HCT116 (cell line): ENCODE measurements around the gene KRTAP3-3. TPM values are rescaled to one million over a fixed set of nuclear protein-coding genes. Genes with fewer than 3 reads are reported as not detected.

ENCODE experiments used
- ATAC-seq: fragments of 200-7000 bp; cut with Tn5 transposase; 2 replicates; pipeline ENCODE4 v1.9.1; 2020; ENCODE audit warnings: mild to moderate bottlenecking, moderate library complexity
- BruUV-seq: library from RNA; stranded (reverse); fragments of 400-500 nt; replicated peaks from 2 replicates; lab custom pipeline; 2021; lab: Mats Ljungman, UMichigan
- CTCF ChIA-PET: fragments of 300-600 bp; sonication (Branson Sonifier 250); formaldehyde crosslinking; loops from one replicate; lab custom pipeline; 2021; ENCODE audit warnings: antibody characterized with exemption; lab: Charles Lee
- POLR2A ChIA-PET: fragments of 300-600, 350-600 bp; sonication (Branson Sonifier 250); formaldehyde crosslinking; loops from one replicate; lab custom pipeline; 2021; ENCODE audit warnings: antibody characterized with exemption; lab: Charles Lee
- RAD21 ChIA-PET, 2 experiments: fragments of 300-600 bp; sonication (Branson Sonifier 250); formaldehyde crosslinking; loops; one replicate each; lab custom pipeline; 2023; ENCODE audit warnings: low total read pairs in 2 of 2; ENCODE audit not compliant: uncharacterized antibody in 2 of 2, unreplicated experiment in 2 of 2, low non-redundant PET in 1 of 2; lab: Charles Lee
- DNase-seq: peaks from one replicate; pipeline ENCODE4 v3.0.0-alpha.2; 2010; ENCODE audit warnings: low read depth, low spot score
- H2AFZ ChIP-seq: fragments of 200-600 bp; shearing (Covaris generic), sonication (generic); 2 replicates; pipeline ENCODE4 v1.6.1; 2017; ENCODE audit warnings: low read depth, mixed run types, mixed read lengths, antibody characterized with exemption, low read length; ENCODE audit not compliant: poor library complexity, severe bottlenecking
- H3K27ac ChIP-seq: 2 replicates; pipeline ENCODE4 v1.5.1; 2012; ENCODE audit warnings: low read depth, low read length
- H3K27me3 ChIP-seq: fragments of 200-600 bp; sonication (generic); 2 replicates; pipeline ENCODE4 v1.6.1; 2016; ENCODE audit warnings: mixed run types, low read length, mixed read lengths; ENCODE audit not compliant: insufficient read depth
- H3K36me3 ChIP-seq, 2 experiments: fragments of 200-500 bp in 1 of 2; fragments of 200-600 bp in 1 of 2; sonication (Bioruptor generic) in 1 of 2; sonication (generic) in 1 of 2; 2 replicates each; pipeline versions ENCODE4 v1.5.1 to v1.6.1; 2014 to 2016; ENCODE audit warnings: low read length in 2 of 2, inconsistent platforms in 1 of 2, mixed read lengths in 1 of 2, mixed run types in 1 of 2; ENCODE audit not compliant: insufficient read depth in 2 of 2, control insufficient read depth in 1 of 2
- H3K4me1 ChIP-seq, 2 experiments: fragments of 200-600 bp in 1 of 2; sonication (generic) in 1 of 2; 2 replicates each; pipeline versions ENCODE4 v1.5.1 to v1.6.1; 2012 to 2017; ENCODE audit warnings: low read length in 2 of 2, inconsistent platforms in 1 of 2, mild to moderate bottlenecking in 1 of 2, mixed read lengths in 1 of 2, mixed run types in 1 of 2, moderate library complexity in 1 of 2; ENCODE audit not compliant: insufficient read depth in 2 of 2, control insufficient read depth in 1 of 2
- H3K4me2 ChIP-seq: fragments of 200-600 bp; sonication (generic); 2 replicates; pipeline ENCODE4 v1.6.1; 2017; ENCODE audit warnings: mixed run types, low read length, mixed read lengths
- H3K4me3 ChIP-seq, 2 experiments: fragments of 200-600 bp in 1 of 2; sonication (generic) in 1 of 2; replicated peaks in 1 of 2; 2 replicates each; pipeline ENCODE4 v1.5.1; 2011 to 2016; ENCODE audit warnings: low read length in 2 of 2, control low read depth in 1 of 2, low read depth in 1 of 2, mild to moderate bottlenecking in 1 of 2, mixed read lengths in 1 of 2, mixed run types in 1 of 2
- H3K79me2 ChIP-seq: fragments of 200-600 bp; sonication (generic); 2 replicates; pipeline ENCODE4 v1.6.1; 2017; ENCODE audit warnings: mild to moderate bottlenecking, mixed run types, low read length, moderate library complexity, mixed read lengths; ENCODE audit not compliant: insufficient read depth
- H3K9ac ChIP-seq: fragments of 200-600 bp; sonication (generic); 2 replicates; pipeline ENCODE4 v1.6.1; 2016; ENCODE audit warnings: low read length, mixed read lengths
- H3K9me2 ChIP-seq: fragments of 200-600 bp; sonication (generic), shearing (Covaris generic); 2 replicates; pipeline ENCODE4 v1.6.1; 2017; ENCODE audit warnings: mixed run types, mild to moderate bottlenecking, moderate library complexity; ENCODE audit not compliant: insufficient read depth
- H3K9me3 ChIP-seq, 2 experiments: fragments of 200-500 bp in 1 of 2; fragments of 200-600 bp in 1 of 2; sonication (Bioruptor generic) in 1 of 2; sonication (generic) in 1 of 2; 2 replicates each; pipeline ENCODE4 v1.6.1; 2014 to 2017; ENCODE audit warnings: low read length in 2 of 2, mixed read lengths in 2 of 2, inconsistent platforms in 1 of 2, low read depth in 1 of 2, mild to moderate bottlenecking in 1 of 2, mixed run types in 1 of 2, moderate library complexity in 1 of 2; ENCODE audit not compliant: control insufficient read depth in 1 of 2, insufficient read depth in 1 of 2
- H4K20me1 ChIP-seq: fragments of 200-600 bp; sonication (generic), shearing (Covaris generic); 2 replicates; pipeline ENCODE4 v1.6.1; 2017; ENCODE audit warnings: mixed run types, mild to moderate bottlenecking, moderate library complexity; ENCODE audit not compliant: insufficient read depth
- EGR1 ChIP-seq: IDR thresholded peaks from 2 replicates; pipeline ENCODE4 v1.6.1; 2012; ENCODE audit warnings: low read depth
- EZH2phosphoT487 ChIP-seq: fragments of 200-600 bp; IDR thresholded peaks from 2 replicates; pipeline ENCODE4 v1.6.1; 2018; ENCODE audit warnings: antibody characterized with exemption, borderline replicate concordance
- FOSL1 ChIP-seq: IDR thresholded peaks from 2 replicates; pipeline ENCODE4 v1.6.1; 2012; ENCODE audit warnings: low read depth
- MAX ChIP-seq: IDR thresholded peaks from 2 replicates; pipeline ENCODE4 v1.6.1; 2012
- POLR2AphosphoS5 ChIP-seq: IDR thresholded peaks from 2 replicates; pipeline ENCODE4 v1.6.1; 2011; ENCODE audit warnings: mild to moderate bottlenecking, low read depth, low read length, moderate library complexity
- REST ChIP-seq: IDR thresholded peaks from 2 replicates; pipeline ENCODE4 v1.6.1; 2012; ENCODE audit warnings: low read depth
- ZNF274 ChIP-seq: fragments of 200-500 bp; sonication (Bioruptor generic); IDR thresholded peaks from 2 replicates; pipeline ENCODE4 v1.6.1; 2014; ENCODE audit warnings: mild to moderate bottlenecking, low read depth, low read length, inconsistent platforms
- intact Hi-C: fragments of 100-400 bp; cut with micrococcal nuclease; formaldehyde crosslinking; loops from 2 replicates; pipeline ENCODE4 v1.10.0; 2022
- total RNA-seq: library from RNA; stranded (reverse); gene quantifications from one replicate; pipeline ENCODE4 v1.2.1, GENCODE V29; 2021; ENCODE audit not compliant: unreplicated experiment
- TF ChIP-seq, protein P1 (sequence below), 3 experiments: fragments of 200-600 bp in 1 of 3; sonication (generic) in 1 of 3; IDR thresholded peaks in 2 of 3; conservative IDR thresholded peaks in 1 of 3; 2 replicates each; pipeline ENCODE4 v1.5.1; 2012 to 2017; ENCODE audit warnings: low read depth in 2 of 3, low read length in 2 of 3, antibody characterized with exemption in 1 of 3, borderline replicate concordance in 1 of 3, control low read depth in 1 of 3, mild to moderate bottlenecking in 1 of 3, mixed read lengths in 1 of 3, mixed run types in 1 of 3, moderate library complexity in 1 of 3; ENCODE audit not compliant: insufficient read depth in 1 of 3

KRTAP3-3 gene
- total RNA-seq, 1 experiment from 2014 or later = not detected

DNA sequence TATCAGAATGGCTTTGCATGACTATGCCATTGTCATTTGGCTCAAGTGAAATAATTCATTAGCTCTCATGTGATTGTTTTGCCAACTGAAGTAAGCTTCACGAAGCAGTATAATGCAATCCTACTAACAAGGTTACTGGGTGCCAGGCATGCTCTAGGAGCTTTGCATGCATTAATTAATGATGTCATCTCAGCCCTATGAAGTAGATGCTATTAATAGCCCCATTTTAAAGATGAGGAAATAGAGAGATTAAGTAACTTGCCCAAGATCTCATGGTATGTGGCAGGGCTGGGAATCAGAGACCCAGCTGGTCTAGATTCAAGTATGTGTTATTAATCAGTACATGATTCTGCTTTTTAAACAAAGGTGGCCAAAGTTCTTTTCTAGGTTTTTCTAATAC lies 41.3 kb downstream of the KRTAP3-3 start (continued):
- TF ChIP-seq, protein P1, sequence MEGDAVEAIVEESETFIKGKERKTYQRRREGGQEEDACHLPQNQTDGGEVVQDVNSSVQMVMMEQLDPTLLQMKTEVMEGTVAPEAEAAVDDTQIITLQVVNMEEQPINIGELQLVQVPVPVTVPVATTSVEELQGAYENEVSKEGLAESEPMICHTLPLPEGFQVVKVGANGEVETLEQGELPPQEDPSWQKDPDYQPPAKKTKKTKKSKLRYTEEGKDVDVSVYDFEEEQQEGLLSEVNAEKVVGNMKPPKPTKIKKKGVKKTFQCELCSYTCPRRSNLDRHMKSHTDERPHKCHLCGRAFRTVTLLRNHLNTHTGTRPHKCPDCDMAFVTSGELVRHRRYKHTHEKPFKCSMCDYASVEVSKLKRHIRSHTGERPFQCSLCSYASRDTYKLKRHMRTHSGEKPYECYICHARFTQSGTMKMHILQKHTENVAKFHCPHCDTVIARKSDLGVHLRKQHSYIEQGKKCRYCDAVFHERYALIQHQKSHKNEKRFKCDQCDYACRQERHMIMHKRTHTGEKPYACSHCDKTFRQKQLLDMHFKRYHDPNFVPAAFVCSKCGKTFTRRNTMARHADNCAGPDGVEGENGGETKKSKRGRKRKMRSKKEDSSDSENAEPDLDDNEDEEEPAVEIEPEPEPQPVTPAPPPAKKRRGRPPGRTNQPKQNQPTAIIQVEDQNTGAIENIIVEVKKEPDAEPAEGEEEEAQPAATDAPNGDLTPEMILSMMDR (IDR thresholded peaks at IDR 0.05 in 2 of 3, conservative IDR thresholded peaks at IDR 0.05 in 1 of 3; ENCODE audit: borderline replicate concordance in 1 of 3, insufficient read depth in 1 of 3, low read depth in 2 of 3, low read length in 2 of 3) = no peak
- no peak for TF ChIP-seq REST
- TF ChIP-seq EGR1 = no peak
- TF ChIP-seq MAX = no peak
- no peak for TF ChIP-seq ZNF274
- TF ChIP-seq, all 23 proteins: peak for 5

DNA sequence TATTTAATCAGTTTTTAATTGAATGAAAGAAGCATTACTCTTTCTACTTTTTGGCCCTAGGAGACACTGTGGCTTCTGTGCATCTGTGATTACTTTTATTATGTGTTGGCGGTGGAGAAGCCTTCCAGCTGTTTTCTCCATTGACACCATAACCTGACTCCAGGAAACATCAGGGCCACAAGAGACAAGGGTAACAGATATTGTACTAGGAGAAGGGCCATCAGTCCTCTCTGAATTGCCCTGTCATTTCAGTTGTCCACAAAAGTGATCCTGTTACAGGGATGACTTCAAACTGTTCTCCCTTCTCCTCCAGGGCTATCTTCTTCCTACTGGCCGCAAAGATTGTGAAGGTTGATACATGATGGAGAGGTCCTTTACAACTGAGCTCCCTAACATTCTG lies 41.8 kb downstream of the KRTAP3-3 start:
- CTCF ChIA-PET = no interaction called here
- Histone ChIP-seq H4K20me1 (no peaks in the 10 kb centered on the region), H3K9ac (peak overlapping the region; percentile 63), H3K9me2 (no peaks in the 10 kb centered on the region), H3K27ac (peak overlapping the region; percentile 99), H3K4me3 (no peak overlapping the region), H3K36me3 (no peaks in the 10 kb centered on the region), H3K4me2 (peak overlapping the region; percentile 55), H3K9me3 (no peaks in the 10 kb centered on the region), H3K27me3 (no peaks in the 10 kb centered on the region)
- no TSS peak for BruUV-seq
- no peak for ATAC-seq
- POLR2A ChIA-PET = interaction anchor here (0.8 to 1.6 kb wide), 6 partner anchors 16 to 738 kb away, joined by 3 to 4 read pairs (median 3); partner anchors contain the start of gene KRT19
- intact Hi-C loops = no loop called here
- TF ChIP-seq POLR2AphosphoS5 (peak; percentile 7; the same call in 1 of the 2 replicates), FOSL1 (no peak), EZH2phosphoT487 (no peak)
- TF ChIP-seq, all 23 proteins: peak for 1
- no peak for DNase-seq
- H3K4me1 ChIP-seq = peaks cover 79 to 98% of the 10 kb centered on the region in 2 experiments
- H3K79me2 ChIP-seq = no peaks in the 10 kb centered on the region
- RAD21 ChIA-PET = no interaction called here
- H2AFZ ChIP-seq = no peak overlapping the region
